ENCODE results near the gene TCEAL5. TPM values are rescaled to one million over a fixed set of nuclear protein-coding genes. Genes with fewer than 3 reads are reported as not detected.
A peak's percentile ranks its signal among the peaks of the same experiment; 100 is the strongest.

Gene TCEAL5
- total RNA-seq, 2 donors from 2014 or later: 48.4 TPM; not detected in 1

- intact Hi-C loops (cut with DNase I): no loop called here
- Histone ChIP-seq H3K4me3 (no peak overlapping the region), H3K9me3 (no peaks in the 10 kb centered on the region), H3K36me3 (no peaks in the 10 kb centered on the region), H3K27me3 (replicated peaks; ENCODE audit: insufficient read depth) (no peaks in the 10 kb centered on the region), H3K4me1 (replicated peaks) (no peaks in the 10 kb centered on the region), H3K27ac (no peak overlapping the region)
- DNase-seq (ENCODE audit: low spot score): no peak
- TF ChIP-seq POLR2AphosphoS5 (IDR thresholded peaks at IDR 0.05): no peak
- TF ChIP-seq POLR2A (IDR thresholded peaks at IDR 0.05): no peak
- no peak for TF ChIP-seq CTCF (IDR thresholded peaks at IDR 0.05)
Measured at GRCh38 chrX:103258275-103258674, 18.3 kb downstream of the TCEAL5 start.

- Histone ChIP-seq H3K4me1 (replicated peaks) (no peaks in the 10 kb centered on the region), H3K4me3 (no peak overlapping the region), H3K9me3 (no peaks in the 10 kb centered on the region), H3K27ac (no peak overlapping the region), H3K36me3 (no peaks in the 10 kb centered on the region), H3K27me3 (replicated peaks; ENCODE audit: insufficient read depth) (no peaks in the 10 kb centered on the region)
- intact Hi-C loops (cut with DNase I): no loop called here
- TF ChIP-seq POLR2A (IDR thresholded peaks at IDR 0.05) (no peak), POLR2AphosphoS5 (IDR thresholded peaks at IDR 0.05) (no peak), CTCF (IDR thresholded peaks at IDR 0.05) (no peak)
- DNase-seq (ENCODE audit: low spot score): no peak
Measured at GRCh38 chrX:103256651-103257050, 19.9 kb downstream of the TCEAL5 start.

- no peaks in the 10 kb centered on the region for H3K9me3 ChIP-seq
- H3K36me3 ChIP-seq: no peaks in the 10 kb centered on the region
- H3K4me3 ChIP-seq: peak within 1 kb of the TSS; percentile 45 to 47
- no peaks in the 10 kb centered on the region for H3K27me3 ChIP-seq (replicated peaks; ENCODE audit: insufficient read depth)
- peak; percentile 81 for DNase-seq (ENCODE audit: low spot score)
- H3K27ac ChIP-seq: peak within 1 kb of the TSS; percentile 83 to 88
- under 1% methylated on average over 14 of the region's 22 CpGs for WGBS
- intact Hi-C loops (cut with DNase I): loop anchor here (5.0 kb wide), 1 partner anchor 38 kb away; the partner anchor contains the start of gene BEX4
- no peaks in the 10 kb centered on the region for H3K4me1 ChIP-seq (replicated peaks)
- TF ChIP-seq POLR2A (IDR thresholded peaks at IDR 0.05) (peak; percentile 62), POLR2AphosphoS5 (IDR thresholded peaks at IDR 0.05) (peak; percentile 83), CTCF (IDR thresholded peaks at IDR 0.05) (no peak)
Measured at GRCh38 chrX:103254921-103255493, 21.5 kb downstream of the TCEAL5 start, which contains the start of gene TCEAL8. Gene TCEAL8 (minus strand): TSS chrX:103255155. CDS start chrX:103253979, 1,176 bp downstream.

GRCh38 chrX:103254171-103254824, 22.3 kb downstream of the TCEAL5 start:
- 0% methylated on average over 22 of the region's 22 CpGs for WGBS
- Histone ChIP-seq H3K36me3 (no peaks in the 10 kb centered on the region), H3K9me3 (no peaks in the 10 kb centered on the region), H3K4me1 (replicated peaks) (no peaks in the 10 kb centered on the region), H3K4me3 (peak overlapping the region; percentile 45 to 47), H3K27me3 (replicated peaks; ENCODE audit: insufficient read depth) (no peaks in the 10 kb centered on the region), H3K27ac (peak overlapping the region; percentile 83 to 88)
- intact Hi-C loops (cut with DNase I): loop anchor here (5.0 kb wide), 1 partner anchor 37 kb away; the partner anchor contains the start of gene BEX4
- DNase-seq (ENCODE audit: low spot score): peak; percentile 45
- TF ChIP-seq POLR2AphosphoS5 (IDR thresholded peaks at IDR 0.05) (no peak), POLR2A (IDR thresholded peaks at IDR 0.05) (peak; percentile 18)

- WGBS: 24% methylated on average over 8 of the region's 8 CpGs
- Histone ChIP-seq H3K27ac (peak overlapping the region; percentile 83 to 88), H3K9me3 (no peaks in the 10 kb centered on the region), H3K27me3 (replicated peaks; ENCODE audit: insufficient read depth) (no peaks in the 10 kb centered on the region), H3K36me3 (no peaks in the 10 kb centered on the region), H3K4me1 (replicated peaks) (no peaks in the 10 kb centered on the region), H3K4me3 (peak overlapping the region; percentile 45 to 47)
- no peak for DNase-seq (ENCODE audit: low spot score)
- no peak for TF ChIP-seq CTCF (IDR thresholded peaks at IDR 0.05)
- no peak for TF ChIP-seq POLR2AphosphoS5 (IDR thresholded peaks at IDR 0.05)
- no peak for TF ChIP-seq POLR2A (IDR thresholded peaks at IDR 0.05)
- intact Hi-C loops (cut with DNase I): loop anchor here (5.0 kb wide), 1 partner anchor 36 kb away; the partner anchor contains the start of gene BEX4
Measured at GRCh38 chrX:103253608-103254007, 22.9 kb downstream of the TCEAL5 start.
